Stomach (tissue), 9 donors: ENCODE data around the gene RECQL5. TPM values are rescaled to one million over a fixed set of nuclear protein-coding genes. Genes with fewer than 3 reads are reported as not detected.

Source experiments
- DNase-seq, 2 donors: peaks; one replicate each; pipeline versions ENCODE4 v3.0.0 to v3.0.0-alpha.2; 2013 to 2019
- H3K27ac ChIP-seq, 5 donors: fragments of 200-600 bp in 4 of 5; sonication (generic) in 4 of 5; one replicate each; pipeline ENCODE4 v1.5.1; 2013 to 2019; ENCODE audit warnings: mild to moderate bottlenecking in 1 of 5, moderate library complexity in 1 of 5
- H3K27me3 ChIP-seq, 3 donors: fragments of 200-600 bp; sonication (generic); one replicate each; pipeline ENCODE4 v1.5.1; 2017 to 2019; ENCODE audit warnings: mixed run types in 1 of 3
- H3K36me3 ChIP-seq, 4 donors: fragments of 200-600 bp; sonication (generic); 1 replicate in 3 of 4; 2 replicates in 1 of 4; pipeline ENCODE4 v1.5.1; 2016 to 2019
- H3K4me1 ChIP-seq, 4 donors: fragments of 200-600 bp; sonication (generic); one replicate each; pipeline ENCODE4 v1.5.1; 2016 to 2019
- H3K4me3 ChIP-seq, 4 donors: fragments of 200-600 bp; sonication (generic) in 3 of 4; one replicate each; pipeline ENCODE4 v1.5.1; 2016 to 2019; ENCODE audit warnings: mild to moderate bottlenecking in 1 of 4
- H3K9me3 ChIP-seq, 4 donors: fragments of 200-600 bp; sonication (generic); one replicate each; pipeline ENCODE4 v1.5.1; 2016 to 2019
- EP300 ChIP-seq: sonication (generic); formaldehyde crosslinking; IDR thresholded peaks from one replicate; pipeline ENCODE4 v1.6.1; 2017; ENCODE audit warnings: antibody characterized with exemption
- POLR2A ChIP-seq, 4 donors: fragments of 450-650 bp; IDR thresholded peaks; one replicate each; pipeline ENCODE4 v1.6.1; 2016; ENCODE audit warnings: antibody characterized with exemption in 4 of 4, control low read depth in 2 of 4, mild to moderate bottlenecking in 1 of 4, moderate library complexity in 1 of 4
- POLR2AphosphoS5 ChIP-seq, 3 donors: sonication (generic); formaldehyde crosslinking; IDR thresholded peaks; one replicate each; pipeline ENCODE4 v1.6.1; 2016; ENCODE audit warnings: antibody characterized with exemption in 3 of 3
- WGBS, 5 donors: extraction: QIAGEN DNeasy Blood & Tissue Kit in 3 of 5; methylation state at CpG; one replicate each; pipeline versions ENCODE4 v1.1.5 to v1.1.7; 2013 to 2018; 5-methylcytosine and 5-hydroxymethylcytosine counted together
- intact Hi-C: fragments of 100-400 bp; cut with DNase I; formaldehyde crosslinking; loops from one replicate; pipeline ENCODE4 v1.15.1; 2023; ENCODE audit warnings: low total_unique reads
- polyA plus RNA-seq, 3 donors: library from polyadenylated mRNA; stranded (reverse); fragments of 200-250 nt; gene quantifications; one replicate each; pipeline ENCODE4 v1.2.3, GENCODE V29; 2013
- total RNA-seq, 5 donors: library from RNA; depleted of rRNA; stranded (reverse); fragments of >200 nt; gene quantifications; one replicate each; pipeline versions ENCODE4 v1.1.0 to v1.2.3, GENCODE V29; 2014 to 2016
- TF ChIP-seq, protein P1 (sequence below), 7 experiments: fragments of 450-650 bp in 4 of 7; fragments of 200-600 bp in 3 of 7; sonication (generic) in 3 of 7; IDR thresholded peaks; one replicate each; pipeline ENCODE4 v1.5.1; 2016 to 2019; ENCODE audit warnings: antibody characterized with exemption in 7 of 7, control low read depth in 2 of 7, mild to moderate bottlenecking in 1 of 7
- donor health status: healthy with polysubstance abuse.
- donor health status: Bipolar disorder and iron deficiency.
- donor health status: healthy.

RECQL5 gene
- total and polyA plus RNA-seq, 8 donors, result 21.4 to 229 (median 48.7) TPM

DNA sequence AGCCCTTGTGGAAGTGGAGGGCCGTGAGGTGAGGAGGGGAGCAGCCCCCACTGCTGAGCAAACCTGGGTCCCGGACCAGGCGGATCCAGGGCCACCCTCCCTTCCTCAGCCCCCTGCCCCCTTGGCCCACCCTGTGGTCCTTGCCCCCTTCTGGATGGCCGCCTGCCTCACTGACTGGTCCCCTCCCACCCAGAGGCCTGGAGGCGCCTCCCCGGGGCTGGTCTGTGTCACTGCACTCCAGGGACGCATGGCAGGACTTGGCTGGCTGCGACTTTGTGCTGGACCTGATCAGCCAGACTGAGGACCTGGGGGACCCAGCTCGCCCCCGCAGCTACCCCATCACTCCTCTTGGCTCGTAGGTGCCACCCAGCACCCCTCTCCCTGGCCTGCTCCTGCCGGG, 52.9 kb downstream of the RECQL5 start:
- H3K27me3 ChIP-seq, result no peaks in the 10 kb centered on the region
- no peak for TF ChIP-seq EP300
- TF ChIP-seq, protein P1, sequence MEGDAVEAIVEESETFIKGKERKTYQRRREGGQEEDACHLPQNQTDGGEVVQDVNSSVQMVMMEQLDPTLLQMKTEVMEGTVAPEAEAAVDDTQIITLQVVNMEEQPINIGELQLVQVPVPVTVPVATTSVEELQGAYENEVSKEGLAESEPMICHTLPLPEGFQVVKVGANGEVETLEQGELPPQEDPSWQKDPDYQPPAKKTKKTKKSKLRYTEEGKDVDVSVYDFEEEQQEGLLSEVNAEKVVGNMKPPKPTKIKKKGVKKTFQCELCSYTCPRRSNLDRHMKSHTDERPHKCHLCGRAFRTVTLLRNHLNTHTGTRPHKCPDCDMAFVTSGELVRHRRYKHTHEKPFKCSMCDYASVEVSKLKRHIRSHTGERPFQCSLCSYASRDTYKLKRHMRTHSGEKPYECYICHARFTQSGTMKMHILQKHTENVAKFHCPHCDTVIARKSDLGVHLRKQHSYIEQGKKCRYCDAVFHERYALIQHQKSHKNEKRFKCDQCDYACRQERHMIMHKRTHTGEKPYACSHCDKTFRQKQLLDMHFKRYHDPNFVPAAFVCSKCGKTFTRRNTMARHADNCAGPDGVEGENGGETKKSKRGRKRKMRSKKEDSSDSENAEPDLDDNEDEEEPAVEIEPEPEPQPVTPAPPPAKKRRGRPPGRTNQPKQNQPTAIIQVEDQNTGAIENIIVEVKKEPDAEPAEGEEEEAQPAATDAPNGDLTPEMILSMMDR (IDR thresholded peaks at IDR 0.05), result no peak
- TF ChIP-seq POLR2A (IDR thresholded peaks at IDR 0.05), result no peak
- TF ChIP-seq POLR2AphosphoS5 (IDR thresholded peaks at IDR 0.05), result no peak
- H3K27ac ChIP-seq, result no peak overlapping the region
- 90 to 94% (median 93%) methylated on average over 9 to 12 of the region's 12 CpGs for WGBS, 5 donors
- no peaks in the 10 kb centered on the region for H3K9me3 ChIP-seq
- intact Hi-C loops, result no loop called here
- peaks cover 4 to 10% (median 7%) of the 10 kb centered on the region in 4 donors for H3K4me1 ChIP-seq
- peaks cover 14 to 82% (median 80%) of the 10 kb centered on the region in 4 donors for H3K36me3 ChIP-seq
- H3K4me3 ChIP-seq, result no peak overlapping the region
- no peak for DNase-seq

DNA sequence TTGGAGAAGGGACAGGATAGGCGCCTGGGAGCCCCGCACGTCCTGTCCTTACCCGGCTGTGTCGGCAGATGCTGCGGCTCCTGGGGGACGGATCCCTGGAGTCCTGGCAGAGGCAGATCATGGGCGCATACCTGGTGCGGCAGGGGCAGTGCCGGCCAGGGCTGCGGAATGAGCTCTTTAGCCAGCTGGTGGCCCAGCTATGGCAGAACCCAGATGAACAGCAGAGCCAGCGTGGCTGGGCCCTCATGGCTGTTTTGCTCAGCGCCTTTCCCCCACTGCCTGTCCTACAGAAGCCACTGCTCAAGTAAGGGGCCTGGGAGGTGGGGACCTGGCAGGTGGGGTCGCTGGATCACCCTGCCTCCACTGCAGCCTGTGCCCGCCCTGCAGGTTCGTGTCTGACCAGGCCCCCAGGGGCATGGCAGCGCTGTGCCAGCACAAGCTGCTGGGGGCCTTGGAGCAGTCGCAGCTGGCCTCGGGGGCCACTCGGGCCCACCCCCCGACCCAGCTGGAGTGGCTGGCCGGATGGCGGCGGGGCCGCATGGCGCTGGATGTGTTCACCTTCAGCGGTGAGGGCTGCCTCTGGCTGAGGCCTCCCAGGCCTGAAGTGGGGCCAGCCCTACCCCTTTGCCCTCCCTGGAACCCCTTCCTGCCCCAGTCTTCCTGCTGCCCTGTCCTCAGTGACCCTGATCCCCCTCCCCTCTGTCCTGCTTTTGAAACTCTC, 53.9 kb downstream of the RECQL5 start:
- intact Hi-C loops, result no loop called here
- DNase-seq, result no peak
- Histone ChIP-seq H3K36me3 (peaks cover 14 to 73% (median 71%) of the 10 kb centered on the region in 4 donors), H3K4me3 (no peak overlapping the region), H3K4me1 (peaks cover 4 to 10% (median 7%) of the 10 kb centered on the region in 4 donors), H3K27me3 (no peaks in the 10 kb centered on the region), H3K9me3 (no peaks in the 10 kb centered on the region), H3K27ac (no peak overlapping the region)
- 85 to 94% (median 90%) methylated on average over 1 to 27 of the region's 27 CpGs for WGBS, 5 donors
- TF ChIP-seq EP300 (no peak), POLR2AphosphoS5 (IDR thresholded peaks at IDR 0.05) (no peak), POLR2A (IDR thresholded peaks at IDR 0.05) (no peak)
- TF ChIP-seq, protein P1 (IDR thresholded peaks at IDR 0.05), result no peak

DNA sequence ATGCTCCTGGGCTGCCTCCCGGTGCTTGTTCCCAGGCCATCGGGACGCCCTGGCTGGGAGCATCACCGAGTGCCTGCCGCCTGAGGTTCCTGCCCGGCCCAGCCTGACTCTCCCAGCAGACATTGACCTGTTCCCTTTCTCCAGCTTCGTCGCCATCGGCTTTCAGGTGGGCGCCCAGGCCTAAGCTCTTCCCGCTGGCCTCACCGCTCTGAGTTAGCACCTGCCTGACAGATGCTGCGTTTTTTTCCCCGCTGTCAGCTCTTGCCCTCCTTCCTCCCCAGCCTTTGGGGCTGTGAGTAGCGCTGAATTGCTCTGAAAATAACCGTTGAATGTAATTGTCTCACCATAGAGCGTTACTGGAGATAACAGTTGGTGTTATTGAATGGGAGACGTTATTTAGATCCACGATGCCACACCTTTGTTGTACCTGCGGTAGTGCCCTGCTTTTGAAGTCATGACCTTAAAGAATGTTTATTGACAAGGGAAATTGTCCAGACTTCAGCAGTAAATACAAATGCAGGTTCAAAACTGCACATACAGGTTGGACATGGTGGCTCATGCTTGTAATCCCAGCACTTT, 55.0 kb downstream of the RECQL5 start:
- WGBS, 5 donors, result 72 to 88% (median 74%) methylated on average over 20 of the region's 20 CpGs
- H3K27ac ChIP-seq, result no peak overlapping the region
- TF ChIP-seq EP300 (no peak), POLR2A (IDR thresholded peaks at IDR 0.05) (no peak), POLR2AphosphoS5 (IDR thresholded peaks at IDR 0.05) (no peak)
- TF ChIP-seq, protein P1 (IDR thresholded peaks at IDR 0.05), result no peak
- no peak overlapping the region for H3K4me3 ChIP-seq
- peaks cover 14 to 67% (median 61%) of the 10 kb centered on the region in 4 donors for H3K36me3 ChIP-seq
- H3K27me3 ChIP-seq, result no peaks in the 10 kb centered on the region
- no peaks in the 10 kb centered on the region for H3K9me3 ChIP-seq
- H3K4me1 ChIP-seq, result peaks cover 4 to 10% (median 7%) of the 10 kb centered on the region in 4 donors
- intact Hi-C loops, result no loop called here
- DNase-seq, result no peak

DNA sequence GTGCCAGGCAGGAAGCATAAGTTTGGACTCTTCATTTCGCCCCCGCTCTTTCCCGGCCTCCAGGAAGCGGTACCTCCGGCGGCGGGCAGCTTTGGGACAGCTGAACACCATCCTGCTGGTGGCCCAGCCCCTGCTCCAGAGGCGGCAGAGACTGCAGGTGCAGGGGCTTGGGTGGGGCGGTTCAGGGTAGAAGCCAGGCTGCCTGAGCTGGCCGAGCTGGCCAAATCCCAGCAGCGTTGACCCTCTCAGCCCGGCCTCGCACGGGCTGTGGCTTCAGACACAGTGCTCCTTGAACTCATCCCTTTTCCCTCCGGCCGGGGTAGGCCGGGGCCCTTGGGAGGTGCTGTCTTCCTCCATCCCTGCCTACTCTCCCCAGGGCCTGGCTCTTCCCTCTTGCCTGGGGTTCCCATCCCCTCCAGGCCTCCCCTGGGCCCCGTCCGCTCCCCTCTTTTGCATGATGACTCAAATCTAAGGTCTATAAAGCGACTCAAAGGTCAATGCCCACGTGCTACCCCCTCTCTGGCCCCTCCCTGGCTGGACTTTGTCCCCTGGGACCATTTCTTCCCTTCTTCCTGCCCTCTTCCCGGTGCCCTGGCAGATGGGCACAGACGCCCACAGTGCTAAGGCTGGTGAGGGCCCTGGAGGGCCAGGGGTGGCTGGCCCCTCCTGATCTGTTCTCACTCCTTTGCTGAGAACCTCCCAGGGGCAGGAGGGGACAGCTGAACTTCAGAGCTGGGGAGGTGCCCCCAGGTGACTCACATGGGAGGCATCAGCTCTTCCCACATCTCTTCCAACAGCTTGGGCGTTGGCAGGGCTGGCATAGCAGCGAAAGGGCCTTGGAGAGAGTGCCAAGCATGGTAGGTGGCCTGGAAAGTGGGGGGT, 56.6 kb downstream of the RECQL5 start:
- no peak overlapping the region for H3K4me3 ChIP-seq
- H3K9me3 ChIP-seq, result no peaks in the 10 kb centered on the region
- TF ChIP-seq EP300 (no peak), POLR2AphosphoS5 (IDR thresholded peaks at IDR 0.05) (peak in 1 of 3 donors; percentile 18)
- intact Hi-C loops, result no loop called here
- 64 to 74% (median 70%) methylated on average over 24 to 25 of the region's 25 CpGs for WGBS, 5 donors
- peaks cover 9 to 57% (median 47%) of the 10 kb centered on the region in 4 donors for H3K36me3 ChIP-seq
- no peaks in the 10 kb centered on the region for H3K27me3 ChIP-seq
- H3K27ac ChIP-seq, result peak overlapping the region in 2 of 5 donors; percentile 15 to 61
- DNase-seq, result peak; percentile 46 to 82
- peaks cover 4 to 10% (median 7%) of the 10 kb centered on the region in 4 donors for H3K4me1 ChIP-seq
